NT2/D1 (cell line): Measurements from ENCODE around the gene TEX12.

Experiments
- SUZ12 ChIP-seq: IDR thresholded peaks from 2 replicates; pipeline ENCODE4 v1.6.1; 2011; ENCODE audit not compliant: insufficient read length, insufficient read depth; ENCODE audit errors: extremely low read depth
- YY1 ChIP-seq: IDR thresholded peaks from 2 replicates; pipeline ENCODE4 v1.6.1; 2011; ENCODE audit not compliant: insufficient read length, insufficient read depth
- ZNF274 ChIP-seq: IDR thresholded peaks from 2 replicates; pipeline ENCODE4 v1.6.1; 2011; ENCODE audit warnings: mild to moderate bottlenecking, low read depth, low read length

GRCh38 chr11:112178428-112178827, 11.3 kb downstream of the TEX12 start:
- TF ChIP-seq YY1 = no peak
- no peak for TF ChIP-seq ZNF274
- no peak for TF ChIP-seq SUZ12
